WTC11 (cell line): ENCODE data around the gene GALNTL6. TPM values are rescaled to one million over a fixed set of nuclear protein-coding genes. Genes with fewer than 3 reads are reported as not detected.

Experiments
- ATAC-seq: fragments of 200-7000 bp; cut with Tn5 transposase; 2 replicates; pipeline ENCODE4 v1.10.0; 2021; ENCODE audit warnings: mild to moderate bottlenecking, moderate library complexity
- CTCF ChIA-PET: fragments of 300-600 bp; sonication (Branson Sonifier 250); formaldehyde crosslinking; loops from one replicate; lab custom pipeline; 2021; ENCODE audit warnings: antibody characterized with exemption; lab: Charles Lee
- POLR2A ChIA-PET: fragments of 350-600 bp; sonication (Branson Sonifier 250); formaldehyde crosslinking; loops from one replicate; lab custom pipeline; 2021; ENCODE audit warnings: antibody characterized with exemption; lab: Charles Lee
- DNase-seq: peaks from one replicate; pipeline ENCODE4 v3.0.0; 2021; ENCODE audit warnings: low spot score
- H3K27ac Mint-ChIP-seq: 2 replicates; pipeline ENCODE4 v1.8.0; 2021; ENCODE audit warnings: mixed read lengths
- H3K27me3 Mint-ChIP-seq: 2 replicates; pipeline ENCODE4 v1.8.0; 2021; ENCODE audit warnings: low read depth, mild to moderate bottlenecking, moderate library complexity, mixed read lengths
- H3K36me3 Mint-ChIP-seq: 2 replicates; pipeline ENCODE4 v1.8.0; 2021; ENCODE audit warnings: mixed read lengths
- H3K4me1 Mint-ChIP-seq: 2 replicates; pipeline ENCODE4 v1.8.0; 2022; ENCODE audit warnings: mixed read lengths
- H3K4me3 Mint-ChIP-seq: 2 replicates; pipeline ENCODE4 v1.8.0; 2021; ENCODE audit warnings: mild to moderate bottlenecking, moderate library complexity, mixed read lengths
- H3K9me3 Mint-ChIP-seq: 2 replicates; pipeline ENCODE4 v1.8.0; 2021; ENCODE audit warnings: mixed read lengths
- ATF1 ChIP-seq: sonication (generic); formaldehyde crosslinking; IDR thresholded peaks from 2 replicates; pipeline ENCODE4 v1.8.1; 2023; ENCODE audit warnings: mild to moderate bottlenecking, moderate library complexity, missing genetic modification reagents
- ATF3 ChIP-seq: sonication (generic); formaldehyde crosslinking; conservative IDR thresholded peaks from 2 replicates; pipeline ENCODE4 v1.8.1; 2022; ENCODE audit warnings: mild to moderate bottlenecking, missing genetic modification reagents
- CBFB ChIP-seq: sonication (generic); formaldehyde crosslinking; IDR thresholded peaks from 2 replicates; pipeline ENCODE4 v1.8.1; 2022; ENCODE audit warnings: mild to moderate bottlenecking, low read depth, missing genetic modification reagents
- E2F1 ChIP-seq: sonication (generic); formaldehyde crosslinking; IDR thresholded peaks from 2 replicates; pipeline ENCODE4 v1.8.0; 2022; ENCODE audit warnings: mild to moderate bottlenecking, missing genetic modification reagents
- FOXJ3 ChIP-seq: sonication (generic); formaldehyde crosslinking; IDR thresholded peaks from 2 replicates; pipeline ENCODE4 v1.9.0; 2021; ENCODE audit warnings: missing genetic modification reagents, mild to moderate bottlenecking, borderline replicate concordance
- FOXK1 ChIP-seq: sonication (generic); formaldehyde crosslinking; IDR thresholded peaks from 2 replicates; pipeline ENCODE4 v1.8.0; 2022; ENCODE audit warnings: mild to moderate bottlenecking, moderate library complexity, missing genetic modification reagents
- FOXP1 ChIP-seq: sonication (generic); formaldehyde crosslinking; IDR thresholded peaks from 2 replicates; pipeline ENCODE4 v1.8.0; 2022; ENCODE audit warnings: missing genetic modification reagents, mild to moderate bottlenecking, moderate library complexity, borderline replicate concordance
- GRHL2 ChIP-seq: fragments of 250-450 bp; sonication (Bioruptor Pico); IDR thresholded peaks from 2 replicates; pipeline ENCODE4 v1.8.0; 2022; ENCODE audit warnings: mild to moderate bottlenecking, moderate library complexity; ENCODE audit not compliant: insufficient replicate concordance, severe bottlenecking
- IRF2 ChIP-seq: sonication (generic); formaldehyde crosslinking; IDR thresholded peaks from 2 replicates; pipeline ENCODE4 v1.8.0; 2022; ENCODE audit warnings: low read depth, missing genetic modification reagents, borderline replicate concordance
- JAZF1 ChIP-seq: fragments of 250-450 bp; sonication (Bioruptor Pico); IDR thresholded peaks from 2 replicates; pipeline ENCODE4 v1.9.0; 2021; ENCODE audit warnings: moderate library complexity, mild to moderate bottlenecking, inconsistent platforms
- KAT7 ChIP-seq: sonication (generic); formaldehyde crosslinking; IDR thresholded peaks from 2 replicates; pipeline ENCODE4 v1.8.1; 2023; ENCODE audit warnings: missing genetic modification reagents, mild to moderate bottlenecking, borderline replicate concordance
- MXD4 ChIP-seq: fragments of 250-450 bp; sonication (Bioruptor Pico); IDR thresholded peaks from 2 replicates; pipeline ENCODE4 v1.8.0; 2021; ENCODE audit warnings: mild to moderate bottlenecking, moderate library complexity, borderline replicate concordance
- MYBL2 ChIP-seq: sonication (generic); formaldehyde crosslinking; IDR thresholded peaks from 2 replicates; pipeline ENCODE4 v1.8.1; 2023; ENCODE audit warnings: mild to moderate bottlenecking, moderate library complexity, missing genetic modification reagents
- NR2C2 ChIP-seq: sonication (generic); formaldehyde crosslinking; IDR thresholded peaks from 2 replicates; pipeline ENCODE4 v1.8.0; 2022; ENCODE audit warnings: mild to moderate bottlenecking, missing genetic modification reagents
- RELA ChIP-seq: sonication (generic); formaldehyde crosslinking; IDR thresholded peaks from 2 replicates; pipeline ENCODE4 v1.8.1; 2022; ENCODE audit warnings: missing genetic modification reagents, mild to moderate bottlenecking, borderline replicate concordance
- SMAD3 ChIP-seq: sonication (generic); formaldehyde crosslinking; IDR thresholded peaks from 2 replicates; pipeline ENCODE4 v1.8.0; 2022; ENCODE audit warnings: missing genetic modification reagents, mild to moderate bottlenecking, borderline replicate concordance
- STAT6 ChIP-seq: sonication (generic); formaldehyde crosslinking; conservative IDR thresholded peaks from 2 replicates; pipeline ENCODE4 v1.8.1; 2023; ENCODE audit warnings: mild to moderate bottlenecking, low read depth, missing genetic modification reagents, moderate library complexity
- TCF7 ChIP-seq: sonication (generic); formaldehyde crosslinking; IDR thresholded peaks from 2 replicates; pipeline ENCODE4 v1.8.0; 2022; ENCODE audit warnings: mild to moderate bottlenecking, low read depth, missing genetic modification reagents, moderate library complexity
- TEAD4 ChIP-seq: sonication (generic); formaldehyde crosslinking; IDR thresholded peaks from 2 replicates; pipeline ENCODE4 v1.8.0; 2022; ENCODE audit warnings: mild to moderate bottlenecking, missing genetic modification reagents
- ZBTB43 ChIP-seq: sonication (generic); formaldehyde crosslinking; IDR thresholded peaks from 2 replicates; pipeline ENCODE4 v1.8.1; 2023; ENCODE audit warnings: mild to moderate bottlenecking, missing genetic modification reagents
- ZNF138 ChIP-seq: sonication (generic); formaldehyde crosslinking; conservative IDR thresholded peaks from 2 replicates; pipeline ENCODE4 v1.8.1; 2022; ENCODE audit warnings: mild to moderate bottlenecking, moderate library complexity, missing genetic modification reagents
- ZNF425 ChIP-seq: fragments of 250-450 bp; sonication (Bioruptor Pico); conservative IDR thresholded peaks from 2 replicates; pipeline ENCODE4 v1.9.0; 2021; ENCODE audit warnings: mild to moderate bottlenecking
- total RNA-seq: library from RNA; stranded (reverse); gene quantifications from 3 replicates; pipeline ENCODE4 v1.2.3, GENCODE V29; 2021

GALNTL6 gene
- total RNA-seq, 1 experiment from 2014 or later: 0.24 TPM

- H3K4me1 Mint-ChIP-seq: peaks cover 16% of the 10 kb centered on the region
- no peak overlapping the region for H3K4me3 Mint-ChIP-seq
- no peak for TF ChIP-seq IRF2 (CRISPR knock-in tag)
- TF ChIP-seq ZBTB43 (CRISPR knock-in tag): no peak
- TF ChIP-seq NR2C2 (CRISPR knock-in tag): no peak
- H3K9me3 Mint-ChIP-seq: peaks cover 17% of the 10 kb centered on the region
- peaks cover 10% of the 10 kb centered on the region for H3K36me3 Mint-ChIP-seq
- DNase-seq (no peak), ATAC-seq (no peak)
- H3K27ac Mint-ChIP-seq: no peak overlapping the region
- CTCF ChIA-PET: no interaction called here
- no peaks in the 10 kb centered on the region for H3K27me3 Mint-ChIP-seq
- POLR2A ChIA-PET: no interaction called here
These were observed 1167.0 kb downstream of the GALNTL6 start for GRCh38 chr4:172980219-172980618.

- no peak for DNase-seq
- CTCF ChIA-PET: interaction anchor here (1.1 kb wide), 1 partner anchor 32 kb away, joined by 6 read pairs; no protein-coding TSS in a partner anchor
- ATAC-seq: no peak
- TF ChIP-seq ATF3 (CRISPR knock-in tag) (no peak), ATF1 (CRISPR knock-in tag) (no peak), TEAD4 (CRISPR knock-in tag) (no peak), ZNF425 (CRISPR knock-in tag) (no peak), MXD4 (no peak), FOXJ3 (CRISPR knock-in tag) (no peak), STAT6 (CRISPR knock-in tag) (no peak), GRHL2 (no peak)
- Mint-ChIP-seq H3K4me3 (no peak overlapping the region), H3K4me1 (peaks cover 31% of the 10 kb centered on the region), H3K9me3 (peaks cover 20% of the 10 kb centered on the region), H3K36me3 (peaks cover 10% of the 10 kb centered on the region), H3K27me3 (no peaks in the 10 kb centered on the region), H3K27ac (no peak overlapping the region; the same call in 1 of the 2 replicates)
- POLR2A ChIA-PET: no interaction called here
These were observed 1169.0 kb downstream of the GALNTL6 start for GRCh38 chr4:172982151-172982590.

GRCh38 chr4:172983014-172983413, 1169.8 kb downstream of the GALNTL6 start:
- Mint-ChIP-seq H3K9me3 (peaks cover 29% of the 10 kb centered on the region), H3K4me1 (peaks cover 31% of the 10 kb centered on the region)
- TF ChIP-seq KAT7 (CRISPR knock-in tag) (no peak), CBFB (CRISPR knock-in tag) (no peak), TCF7 (CRISPR knock-in tag) (no peak), ZBTB43 (CRISPR knock-in tag) (no peak), ZNF138 (CRISPR knock-in tag) (no peak), RELA (CRISPR knock-in tag) (no peak), JAZF1 (no peak), E2F1 (CRISPR knock-in tag) (no peak), FOXP1 (CRISPR knock-in tag) (no peak), SMAD3 (CRISPR knock-in tag) (no peak), MYBL2 (CRISPR knock-in tag) (no peak), FOXK1 (CRISPR knock-in tag) (no peak)

More at GRCh38 chr4:172983014-172983413, 1169.8 kb downstream of the GALNTL6 start:
- H3K27me3 Mint-ChIP-seq: no peaks in the 10 kb centered on the region
- ChIA-PET POLR2A (no interaction called here), CTCF (interaction anchor here (1.1 kb wide), 1 partner anchor 31 kb away, joined by 4 read pairs; no protein-coding TSS in a partner anchor)
- ATAC-seq: no peak
- peaks cover 16% of the 10 kb centered on the region for H3K36me3 Mint-ChIP-seq
- no peak overlapping the region for H3K4me3 Mint-ChIP-seq
- no peak for DNase-seq
- no peak overlapping the region for H3K27ac Mint-ChIP-seq
